ENCODE data around the gene EFNA4. TPM values are rescaled to one million over a fixed set of nuclear protein-coding genes. Genes with fewer than 3 reads are reported as not detected.

The EFNA4 gene
- total RNA-seq, 6 experiments from 2014 or later: 3.6 to 5.6 (median 4.8) TPM

- Mint-ChIP-seq H3K9me3 (no peaks in the 10 kb centered on the region), H3K4me1 (ENCODE audit: low read depth) (peaks cover 2% of the 10 kb centered on the region; the same call in 1 of the 2 replicates), H3K27me3 (ENCODE audit: insufficient read depth) (peaks cover 20% of the 10 kb centered on the region), H3K36me3 (ENCODE audit: low read depth) (no peaks in the 10 kb centered on the region), H3K27ac (no peak overlapping the region), H3K4me3 (no peak overlapping the region)
- DNase-seq: no peak
- TF ChIP-seq, protein P1, sequence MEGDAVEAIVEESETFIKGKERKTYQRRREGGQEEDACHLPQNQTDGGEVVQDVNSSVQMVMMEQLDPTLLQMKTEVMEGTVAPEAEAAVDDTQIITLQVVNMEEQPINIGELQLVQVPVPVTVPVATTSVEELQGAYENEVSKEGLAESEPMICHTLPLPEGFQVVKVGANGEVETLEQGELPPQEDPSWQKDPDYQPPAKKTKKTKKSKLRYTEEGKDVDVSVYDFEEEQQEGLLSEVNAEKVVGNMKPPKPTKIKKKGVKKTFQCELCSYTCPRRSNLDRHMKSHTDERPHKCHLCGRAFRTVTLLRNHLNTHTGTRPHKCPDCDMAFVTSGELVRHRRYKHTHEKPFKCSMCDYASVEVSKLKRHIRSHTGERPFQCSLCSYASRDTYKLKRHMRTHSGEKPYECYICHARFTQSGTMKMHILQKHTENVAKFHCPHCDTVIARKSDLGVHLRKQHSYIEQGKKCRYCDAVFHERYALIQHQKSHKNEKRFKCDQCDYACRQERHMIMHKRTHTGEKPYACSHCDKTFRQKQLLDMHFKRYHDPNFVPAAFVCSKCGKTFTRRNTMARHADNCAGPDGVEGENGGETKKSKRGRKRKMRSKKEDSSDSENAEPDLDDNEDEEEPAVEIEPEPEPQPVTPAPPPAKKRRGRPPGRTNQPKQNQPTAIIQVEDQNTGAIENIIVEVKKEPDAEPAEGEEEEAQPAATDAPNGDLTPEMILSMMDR (IDR thresholded peaks at IDR 0.05): no peak
Observed at GRCh38 chr1:155099331-155099730, 35.8 kb downstream of the EFNA4 start.

- Mint-ChIP-seq H3K4me3 (no peak overlapping the region), H3K27me3 (ENCODE audit: insufficient read depth) (peaks cover 46% of the 10 kb centered on the region), H3K27ac (no peak overlapping the region), H3K9me3 (no peaks in the 10 kb centered on the region), H3K36me3 (ENCODE audit: low read depth) (no peaks in the 10 kb centered on the region), H3K4me1 (ENCODE audit: low read depth) (no peaks in the 10 kb centered on the region)
- TF ChIP-seq, protein P1 (IDR thresholded peaks at IDR 0.05): no peak
- DNase-seq: no peak
Observed at GRCh38 chr1:155103325-155103724, 39.8 kb downstream of the EFNA4 start.

DNA sequence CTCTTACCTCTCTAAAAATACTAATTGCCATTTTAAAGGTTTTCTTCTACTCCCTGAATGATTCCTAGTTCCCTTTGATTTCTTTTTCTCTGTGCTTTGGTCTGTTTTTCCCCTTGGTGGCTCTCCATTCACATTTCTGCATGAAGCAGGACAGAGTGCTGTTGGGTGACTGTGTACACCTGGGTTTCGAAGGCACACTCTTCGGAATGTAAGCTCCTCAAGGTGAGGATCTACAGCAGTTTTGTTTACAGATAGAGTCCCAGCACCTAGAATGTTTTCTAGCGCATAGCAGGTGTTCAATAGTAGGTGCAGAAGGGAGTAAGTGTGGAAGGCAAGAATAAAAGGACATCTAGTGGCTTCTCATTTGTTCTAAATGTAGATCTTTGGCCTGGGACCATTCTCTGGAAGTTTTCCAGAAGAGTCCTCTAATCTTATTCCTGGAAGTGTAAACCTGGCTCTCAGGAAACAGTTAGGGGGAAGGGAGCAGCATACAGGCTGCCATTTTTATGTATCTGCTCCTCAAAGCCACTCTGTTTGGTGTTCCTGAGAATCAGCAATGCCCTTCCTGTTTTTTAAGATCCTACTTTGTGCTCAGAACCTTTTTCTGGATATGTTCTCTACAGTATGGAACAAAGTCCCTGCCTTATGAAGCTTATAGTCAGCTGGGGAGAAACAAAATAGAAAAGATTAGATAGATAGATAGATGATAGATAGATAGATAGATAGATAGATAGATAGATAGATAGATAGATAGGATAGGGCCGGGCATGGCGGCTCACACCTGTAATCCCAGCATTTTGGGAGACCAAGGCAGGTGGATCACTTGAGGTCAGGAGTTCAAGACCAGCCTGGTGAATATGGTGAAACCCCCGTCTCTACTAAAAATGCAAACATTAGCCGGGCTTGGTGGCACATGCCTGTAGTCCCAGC lies 41.3 kb downstream of the EFNA4 start:
- Mint-ChIP-seq H3K36me3 (ENCODE audit: low read depth) (no peaks in the 10 kb centered on the region), H3K4me1 (ENCODE audit: low read depth) (no peaks in the 10 kb centered on the region), H3K27ac (no peak overlapping the region), H3K4me3 (no peak overlapping the region), H3K9me3 (no peaks in the 10 kb centered on the region), H3K27me3 (ENCODE audit: insufficient read depth) (peaks cover 53% of the 10 kb centered on the region)
- TF ChIP-seq, protein P1 (IDR thresholded peaks at IDR 0.05): no peak
- no peak for DNase-seq

- TF ChIP-seq, protein P1 (IDR thresholded peaks at IDR 0.05): no peak
- DNase-seq: no peak
- H3K36me3 Mint-ChIP-seq (ENCODE audit: low read depth): no peaks in the 10 kb centered on the region
- no peak overlapping the region for H3K4me3 Mint-ChIP-seq
- H3K27me3 Mint-ChIP-seq (ENCODE audit: insufficient read depth): peaks cover 53% of the 10 kb centered on the region
- H3K27ac Mint-ChIP-seq: no peak overlapping the region
- no peaks in the 10 kb centered on the region for H3K9me3 Mint-ChIP-seq
- H3K4me1 Mint-ChIP-seq (ENCODE audit: low read depth): no peaks in the 10 kb centered on the region
Observed at GRCh38 chr1:155105604-155106011, 42.1 kb downstream of the EFNA4 start.

DNA sequence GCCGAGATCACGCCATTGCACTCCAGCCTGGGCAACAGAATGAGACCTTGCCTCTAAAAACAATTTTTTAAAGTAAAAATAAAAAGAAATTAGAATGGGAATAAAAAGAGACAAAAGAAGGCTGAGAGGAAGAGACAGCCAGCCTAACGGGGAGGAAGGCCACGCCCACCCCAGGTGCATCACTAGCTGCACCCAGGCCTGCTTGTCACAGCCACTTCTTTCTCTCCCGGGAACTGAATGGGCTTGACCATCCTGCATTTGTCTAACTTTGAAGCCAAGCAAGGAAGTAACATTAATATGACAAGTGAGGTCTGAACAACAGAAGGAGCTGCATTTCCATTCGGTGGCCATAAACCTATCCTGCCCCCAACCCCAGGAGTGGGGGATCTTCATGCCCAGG lies 43.3 kb downstream of the EFNA4 start:
- Mint-ChIP-seq H3K4me3 (no peak overlapping the region), H3K4me1 (ENCODE audit: low read depth) (no peaks in the 10 kb centered on the region), H3K27me3 (ENCODE audit: insufficient read depth) (peaks cover 57% of the 10 kb centered on the region), H3K9me3 (no peaks in the 10 kb centered on the region), H3K36me3 (ENCODE audit: low read depth) (no peaks in the 10 kb centered on the region), H3K27ac (no peak overlapping the region)
- TF ChIP-seq, protein P1 (IDR thresholded peaks at IDR 0.05): no peak
- DNase-seq: no peak
